Trophoblast cell (in vitro differentiated cells and primary cell): Measurements from ENCODE around the gene ALB.

Experiments
- DNase-seq, 2 donors: peaks; one replicate each; pipeline ENCODE4 v3.0.0-alpha.2; 2016
- H2AFZ ChIP-seq: 2 replicates; pipeline ENCODE4 v1.6.1; 2013; ENCODE audit warnings: low read length, moderate library complexity, mild to moderate bottlenecking; ENCODE audit not compliant: insufficient read depth, poor library complexity
- H2AK5ac ChIP-seq: 2 replicates; pipeline ENCODE4 v1.6.1; 2013; ENCODE audit warnings: mild to moderate bottlenecking, low read length
- H2BK120ac ChIP-seq: 2 replicates; pipeline ENCODE4 v1.6.1; 2013; ENCODE audit warnings: low read length, mild to moderate bottlenecking, moderate library complexity; ENCODE audit not compliant: insufficient read depth, poor library complexity
- H2BK12ac ChIP-seq: 2 replicates; pipeline ENCODE4 v1.6.1; 2013; ENCODE audit warnings: mild to moderate bottlenecking, low read length, moderate library complexity
- H2BK5ac ChIP-seq: 2 replicates; pipeline ENCODE4 v1.6.1; 2013; ENCODE audit warnings: low read length, low read depth, moderate library complexity, mild to moderate bottlenecking; ENCODE audit not compliant: poor library complexity
- H3K14ac ChIP-seq: 2 replicates; pipeline ENCODE4 v1.6.1; 2013; ENCODE audit warnings: mild to moderate bottlenecking, low read length
- H3K18ac ChIP-seq: 2 replicates; pipeline ENCODE4 v1.6.1; 2013; ENCODE audit warnings: mild to moderate bottlenecking, low read length
- H3K23ac ChIP-seq: 2 replicates; pipeline ENCODE4 v1.6.1; 2013; ENCODE audit warnings: low read length
- H3K27ac ChIP-seq: 2 replicates; pipeline ENCODE4 v1.5.1; 2013; ENCODE audit warnings: low read depth, mild to moderate bottlenecking, inconsistent platforms, low read length, moderate library complexity
- H3K27me3 ChIP-seq: 2 replicates; pipeline ENCODE4 v1.6.1; 2013; ENCODE audit warnings: inconsistent platforms, mild to moderate bottlenecking, low read length, moderate library complexity; ENCODE audit not compliant: insufficient read depth
- H3K36me3 ChIP-seq, 2 experiments: 1 replicate in 1 of 2; 2 replicates in 1 of 2; pipeline ENCODE4 v1.6.1; 2013; ENCODE audit warnings: low read length in 2 of 2, mild to moderate bottlenecking in 2 of 2, moderate library complexity in 1 of 2; ENCODE audit not compliant: insufficient read depth in 2 of 2, control insufficient read depth in 1 of 2
- H3K4ac ChIP-seq: 2 replicates; pipeline ENCODE4 v1.6.1; 2013; ENCODE audit warnings: low read depth, mild to moderate bottlenecking, low read length, moderate library complexity
- H3K4me1 ChIP-seq, 2 experiments: 1 replicate in 1 of 2; 2 replicates in 1 of 2; pipeline ENCODE4 v1.6.1; 2013; ENCODE audit warnings: low read length in 2 of 2, mild to moderate bottlenecking in 2 of 2, moderate library complexity in 1 of 2; ENCODE audit not compliant: insufficient read depth in 2 of 2, control insufficient read depth in 1 of 2
- H3K4me2 ChIP-seq: 2 replicates; pipeline ENCODE4 v1.6.1; 2013; ENCODE audit warnings: inconsistent platforms, mild to moderate bottlenecking, low read length, moderate library complexity
- H3K4me3 ChIP-seq: 2 replicates; pipeline ENCODE4 v1.5.1; 2013; ENCODE audit warnings: mild to moderate bottlenecking, low read depth, low read length, inconsistent platforms
- H3K79me1 ChIP-seq: one replicate; pipeline ENCODE4 v1.6.1; 2013; ENCODE audit warnings: low read length
- H3K79me2 ChIP-seq: 2 replicates; pipeline ENCODE4 v1.6.1; 2013; ENCODE audit warnings: low read length, mild to moderate bottlenecking; ENCODE audit not compliant: control insufficient read depth, insufficient read depth, poor library complexity
- H3K9ac ChIP-seq: 2 replicates; pipeline ENCODE4 v1.6.1; 2013; ENCODE audit warnings: mild to moderate bottlenecking, low read length
- H3K9me3 ChIP-seq: 2 replicates; pipeline ENCODE4 v1.6.1; 2013; ENCODE audit warnings: low read depth, mild to moderate bottlenecking, control low read depth, inconsistent platforms, low read length; ENCODE audit not compliant: insufficient read depth
- H4K12ac ChIP-seq: 2 replicates; pipeline ENCODE4 v1.6.1; 2013; ENCODE audit warnings: low read depth, mild to moderate bottlenecking, low read length, moderate library complexity
- H4K8ac ChIP-seq: 2 replicates; pipeline ENCODE4 v1.6.1; 2013; ENCODE audit warnings: low read depth, mild to moderate bottlenecking, low read length, moderate library complexity
- H4K91ac ChIP-seq: one replicate; pipeline ENCODE4 v1.6.1; 2013; ENCODE audit warnings: low read depth, mild to moderate bottlenecking, low read length, moderate library complexity
- WGBS: extraction: QIAGEN DNeasy Blood & Tissue Kit; methylation state at CpG from one replicate; pipeline ENCODE4 v1.1.7; 2013; ENCODE audit warnings: missing lambda C conversion rate; ENCODE audit not compliant: insufficient read length, insufficient coverage; ENCODE audit errors: extremely low coverage; 5-methylcytosine and 5-hydroxymethylcytosine counted together

The ALB gene

GRCh38 chr4:73435984-73436383 lies 31.9 kb downstream of the ALB start, which contains the start of gene AFP:
Gene AFP, plus strand, starts transcription at chr4:73436221. Its CDS starts 42 bp downstream, at chr4:73436263.
- no peak within 1 kb of the TSS for H2BK5ac ChIP-seq
- H3K9me3 ChIP-seq = no peaks in the 10 kb centered on the region
- no peaks in the 10 kb centered on the region for H3K36me3 ChIP-seq
- no peaks in the 10 kb centered on the region for H3K27me3 ChIP-seq
- DNase-seq = no peak
- no peak within 1 kb of the TSS for H4K12ac ChIP-seq
- H3K79me2 ChIP-seq = no peaks in the 10 kb centered on the region
- H2AK5ac ChIP-seq = no peak within 1 kb of the TSS
- H3K14ac ChIP-seq = no peak within 1 kb of the TSS
- H3K18ac ChIP-seq = no peak within 1 kb of the TSS
- H4K8ac ChIP-seq = no peak within 1 kb of the TSS
- H2BK12ac ChIP-seq = no peak within 1 kb of the TSS
- no peaks in the 10 kb centered on the region for H3K79me1 ChIP-seq
- no peak within 1 kb of the TSS for H3K23ac ChIP-seq
- no peak within 1 kb of the TSS for H3K27ac ChIP-seq
- H3K4me1 ChIP-seq = no peaks in the 10 kb centered on the region
- H4K91ac ChIP-seq = no peak within 1 kb of the TSS
- no peak within 1 kb of the TSS for H3K4me2 ChIP-seq
- H3K4ac ChIP-seq = no peak within 1 kb of the TSS
- H3K9ac ChIP-seq = no peak within 1 kb of the TSS
- no CpG with 5 or more reads among the region's 1 CpG for WGBS
- no peak within 1 kb of the TSS for H2BK120ac ChIP-seq
- no peak within 1 kb of the TSS for H3K4me3 ChIP-seq
- no peak within 1 kb of the TSS for H2AFZ ChIP-seq

- Histone ChIP-seq H3K27ac (no peak overlapping the region), H3K4me2 (no peak overlapping the region), H3K4ac (no peak overlapping the region), H4K8ac (no peak overlapping the region), H2AK5ac (no peak overlapping the region), H4K12ac (no peak overlapping the region), H2BK5ac (no peak overlapping the region), H3K4me3 (no peak overlapping the region), H3K36me3 (no peaks in the 10 kb centered on the region), H2BK12ac (no peak overlapping the region), H3K27me3 (no peaks in the 10 kb centered on the region), H2BK120ac (no peak overlapping the region), H3K9ac (no peak overlapping the region), H3K79me2 (no peaks in the 10 kb centered on the region), H3K4me1 (no peaks in the 10 kb centered on the region), H3K23ac (no peak overlapping the region), H3K9me3 (no peaks in the 10 kb centered on the region), H3K14ac (no peak overlapping the region), H4K91ac (no peak overlapping the region), H3K18ac (no peak overlapping the region), H2AFZ (no peak overlapping the region), H3K79me1 (no peaks in the 10 kb centered on the region)
- WGBS = no CpG with 5 or more reads among the region's 3 CpGs
- DNase-seq = no peak
These were observed 32.8 kb downstream of the ALB start for GRCh38 chr4:73436674-73437557.

- H3K18ac ChIP-seq = no peak overlapping the region
- H3K4me2 ChIP-seq = no peak overlapping the region
- H4K91ac ChIP-seq = no peak overlapping the region
- no peaks in the 10 kb centered on the region for H3K36me3 ChIP-seq
- no peak overlapping the region for H2BK5ac ChIP-seq
- H3K4me1 ChIP-seq = no peaks in the 10 kb centered on the region
- no peaks in the 10 kb centered on the region for H3K27me3 ChIP-seq
- H3K27ac ChIP-seq = no peak overlapping the region
- H4K8ac ChIP-seq = no peak overlapping the region
- no peak for DNase-seq
- H3K23ac ChIP-seq = no peak overlapping the region
- no peak overlapping the region for H2AFZ ChIP-seq
- no peak overlapping the region for H3K14ac ChIP-seq
- no peak overlapping the region for H3K9ac ChIP-seq
- H3K79me2 ChIP-seq = no peaks in the 10 kb centered on the region
- no peaks in the 10 kb centered on the region for H3K9me3 ChIP-seq
- H2BK12ac ChIP-seq = no peak overlapping the region
- no peak overlapping the region for H2BK120ac ChIP-seq
- no peak overlapping the region for H3K4ac ChIP-seq
- no peak overlapping the region for H4K12ac ChIP-seq
- no peak overlapping the region for H3K4me3 ChIP-seq
- no peak overlapping the region for H2AK5ac ChIP-seq
- H3K79me1 ChIP-seq = no peaks in the 10 kb centered on the region
These were observed 33.5 kb downstream of the ALB start for GRCh38 chr4:73437558-73437956.

- WGBS = no CpG with 5 or more reads among the region's 1 CpG
- no peak overlapping the region for H3K4me2 ChIP-seq
These were observed 34.0 kb downstream of the ALB start for GRCh38 chr4:73438048-73438447.

More at GRCh38 chr4:73438048-73438447, 34.0 kb downstream of the ALB start:
- H4K91ac ChIP-seq = no peak overlapping the region
- H3K4me3 ChIP-seq = no peak overlapping the region
- no peak overlapping the region for H2BK120ac ChIP-seq
- no peak overlapping the region for H4K12ac ChIP-seq
- H4K8ac ChIP-seq = no peak overlapping the region
- no peaks in the 10 kb centered on the region for H3K79me1 ChIP-seq
- no peaks in the 10 kb centered on the region for H3K27me3 ChIP-seq
- no peak overlapping the region for H2AFZ ChIP-seq
- H3K14ac ChIP-seq = no peak overlapping the region
- H2AK5ac ChIP-seq = no peak overlapping the region
- H3K18ac ChIP-seq = no peak overlapping the region
- no peaks in the 10 kb centered on the region for H3K79me2 ChIP-seq
- H3K9me3 ChIP-seq = no peaks in the 10 kb centered on the region
- H2BK12ac ChIP-seq = no peak overlapping the region
- no peak for DNase-seq
- H3K4me1 ChIP-seq = no peaks in the 10 kb centered on the region
- H2BK5ac ChIP-seq = no peak overlapping the region
- H3K36me3 ChIP-seq = no peaks in the 10 kb centered on the region
- no peak overlapping the region for H3K4ac ChIP-seq
- no peak overlapping the region for H3K27ac ChIP-seq
- H3K23ac ChIP-seq = no peak overlapping the region
- no peak overlapping the region for H3K9ac ChIP-seq
